K562 (cell line): ENCODE data around the gene ATP5F1C. TPM values are rescaled to one million over a fixed set of nuclear protein-coding genes. Genes with fewer than 3 reads are reported as not detected.

Experiments used
- ATF3 ChIP-seq, 2 experiments: fragments of 450-650 bp in 1 of 2; sonication (generic) in 1 of 2; formaldehyde crosslinking in 1 of 2; IDR thresholded peaks in 1 of 2; conservative IDR thresholded peaks in 1 of 2; 2 replicates each; pipeline versions ENCODE4 v1.6.1 to v1.8.1; 2016 to 2023; ENCODE audit warnings: mild to moderate bottlenecking in 2 of 2, moderate library complexity in 2 of 2, inconsistent platforms in 1 of 2, missing genetic modification reagents in 1 of 2
- CBX1 ChIP-seq: sonication (generic); IDR thresholded peaks from 2 replicates; pipeline ENCODE4 v1.6.1; 2016; ENCODE audit warnings: antibody characterized with exemption, low read depth, mild to moderate bottlenecking
- DACH1 ChIP-seq: fragments of 450-650 bp; IDR thresholded peaks from 2 replicates; pipeline ENCODE4 v1.6.1; 2018; ENCODE audit not compliant: partially characterized antibody
- EHMT2 ChIP-seq: fragments of 450-650 bp; IDR thresholded peaks from 2 replicates; pipeline ENCODE4 v1.6.1; 2018; ENCODE audit warnings: antibody characterized with exemption
- FOXP4 ChIP-seq: sonication (generic); formaldehyde crosslinking; IDR thresholded peaks from 2 replicates; pipeline ENCODE4 v1.8.0; 2022; ENCODE audit warnings: mild to moderate bottlenecking, missing genetic modification reagents, borderline replicate concordance
- GTF2A2 ChIP-seq: IDR thresholded peaks from 2 replicates; pipeline ENCODE4 v1.6.1; 2016; ENCODE audit warnings: mild to moderate bottlenecking, missing genetic modification characterization, missing compliant biosample characterization
- HMG20A ChIP-seq: fragments of 450-650 bp; formaldehyde crosslinking; conservative IDR thresholded peaks from 2 replicates; pipeline ENCODE4 v1.4.0; 2020; ENCODE audit warnings: mild to moderate bottlenecking, mixed read lengths
- HNRNPL ChIP-seq: fragments of 200-400 bp; formaldehyde crosslinking; IDR thresholded peaks from 2 replicates; pipeline ENCODE4 v1.6.1; 2017; ENCODE audit warnings: low read depth, mild to moderate bottlenecking, low read length
- MAFF ChIP-seq: IDR thresholded peaks from 2 replicates; pipeline ENCODE4 v1.6.1; 2012; ENCODE audit warnings: low read length, improper control_type of control experiment
- RUNX1 ChIP-seq: sonication (generic); IDR thresholded peaks from 2 replicates; pipeline ENCODE4 v1.6.1; 2016; ENCODE audit warnings: antibody characterized with exemption, low read depth
- SIRT6 ChIP-seq: IDR thresholded peaks from one replicate; pipeline ENCODE4 v1.6.1; 2012; ENCODE audit warnings: low read depth, mild to moderate bottlenecking, control low read depth, inconsistent platforms, low read length, moderate library complexity
- ZNF212 ChIP-seq: fragments of 450-650 bp; formaldehyde crosslinking; IDR thresholded peaks from 2 replicates; pipeline ENCODE4 v1.4.0; 2020; ENCODE audit warnings: mild to moderate bottlenecking
- polyA plus RNA-seq, 8 experiments: library from polyadenylated mRNA; depleted of rRNA in 4 of 8; stranded (reverse) in 5 of 8; unstranded in 3 of 8; fragments of >200 nt; fragmentation: Nextera tagmentation in 2 of 8; fragmentation: Illumina TruSeq in 1 of 8; extraction: Ambion mirVana in 2 of 8; extraction: Trizol in 1 of 8; gene quantifications; 2 replicates each; pipeline versions ENCODE4 v1.2.1 to v1.2.3, GENCODE V29; 2011 to 2014; ENCODE audit warnings: inconsistent platforms in 1 of 8, missing spikeins in 1 of 8
- total RNA-seq, 7 experiments: library from RNA; depleted of rRNA in 6 of 7; stranded (reverse); fragments of >200 nt in 6 of 7; fragmentation: Illumina TruSeq in 2 of 7; extraction: Trizol in 2 of 7; gene quantifications; 2 replicates each; pipeline versions ENCODE4 v1.2.1 to v1.2.3, GENCODE V29; 2011 to 2021; ENCODE audit warnings: low replicate concordance in 1 of 7
- TF ChIP-seq, protein P1 (sequence below), 2 experiments: IDR thresholded peaks in 1 of 2; conservative IDR thresholded peaks in 1 of 2; 2 replicates each; pipeline ENCODE4 v1.6.1; 2016; ENCODE audit warnings: low read depth in 2 of 2, mild to moderate bottlenecking in 1 of 2, missing compliant biosample characterization in 1 of 2, missing genetic modification characterization in 1 of 2, moderate library complexity in 1 of 2
- TF ChIP-seq, protein P2 (sequence below): fragments of 450-650 bp; IDR thresholded peaks from 2 replicates; pipeline ENCODE4 v1.6.1; 2016; ENCODE audit warnings: mild to moderate bottlenecking
- TF ChIP-seq, protein P3 (sequence below), 2 experiments: IDR thresholded peaks; 2 replicates each; pipeline ENCODE4 v1.6.1; 2012; ENCODE audit warnings: improper control_type of control experiment in 2 of 2, low read depth in 2 of 2, low read length in 2 of 2, borderline replicate concordance in 1 of 2

The ATP5F1C gene
- total and polyA plus RNA-seq, 9 of the 15 experiments (the other 6 are each of a cell fraction or from before 2014, with no cell fraction given): 389 to 1,475 (median 559) TPM

DNA sequence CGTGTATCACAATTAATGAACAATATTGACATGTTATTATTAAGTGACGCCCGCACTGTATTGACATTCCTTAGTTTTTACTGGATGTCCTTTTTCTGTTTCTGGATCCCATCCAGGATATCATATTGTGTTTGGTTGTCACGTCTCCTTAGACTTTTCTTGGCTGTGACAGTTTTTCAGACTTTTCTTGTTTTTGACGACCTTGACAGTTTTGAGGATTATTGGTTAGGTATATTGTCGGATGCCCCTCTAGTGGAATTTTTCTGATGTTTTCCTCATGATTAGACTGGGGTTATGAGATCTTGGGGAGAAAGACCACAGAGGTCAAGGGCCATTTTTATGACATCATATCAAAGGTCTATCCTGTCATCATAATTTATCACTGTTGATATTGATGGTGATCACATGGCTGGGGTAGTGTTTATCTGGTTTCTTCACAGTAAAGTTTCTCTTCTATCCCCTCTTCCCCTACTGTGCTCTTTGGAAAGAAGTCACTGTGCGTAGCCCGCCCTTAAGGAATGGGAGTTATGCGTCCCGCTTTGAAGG is 41.4 kb downstream of the ATP5F1C start (continued):
- TF ChIP-seq MAFF: peak; percentile 39; the same call in 1 of the 2 replicates
- TF ChIP-seq, protein P1, sequence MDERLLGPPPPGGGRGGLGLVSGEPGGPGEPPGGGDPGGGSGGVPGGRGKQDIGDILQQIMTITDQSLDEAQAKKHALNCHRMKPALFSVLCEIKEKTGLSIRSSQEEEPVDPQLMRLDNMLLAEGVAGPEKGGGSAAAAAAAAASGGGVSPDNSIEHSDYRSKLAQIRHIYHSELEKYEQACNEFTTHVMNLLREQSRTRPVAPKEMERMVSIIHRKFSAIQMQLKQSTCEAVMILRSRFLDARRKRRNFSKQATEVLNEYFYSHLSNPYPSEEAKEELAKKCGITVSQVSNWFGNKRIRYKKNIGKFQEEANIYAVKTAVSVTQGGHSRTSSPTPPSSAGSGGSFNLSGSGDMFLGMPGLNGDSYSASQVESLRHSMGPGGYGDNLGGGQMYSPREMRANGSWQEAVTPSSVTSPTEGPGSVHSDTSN (CRISPR knock-in tag; IDR thresholded peaks at IDR 0.05; ENCODE audit: low read depth): no peak
- TF ChIP-seq, protein P1 (tag; conservative IDR thresholded peaks at IDR 0.05; ENCODE audit: low read depth): 0 out of 2 replicates have a peak, but pooled peaks have one; percentile 23
- no peak for TF ChIP-seq ZNF212
- no peak for TF ChIP-seq RUNX1
- TF ChIP-seq, protein P2, sequence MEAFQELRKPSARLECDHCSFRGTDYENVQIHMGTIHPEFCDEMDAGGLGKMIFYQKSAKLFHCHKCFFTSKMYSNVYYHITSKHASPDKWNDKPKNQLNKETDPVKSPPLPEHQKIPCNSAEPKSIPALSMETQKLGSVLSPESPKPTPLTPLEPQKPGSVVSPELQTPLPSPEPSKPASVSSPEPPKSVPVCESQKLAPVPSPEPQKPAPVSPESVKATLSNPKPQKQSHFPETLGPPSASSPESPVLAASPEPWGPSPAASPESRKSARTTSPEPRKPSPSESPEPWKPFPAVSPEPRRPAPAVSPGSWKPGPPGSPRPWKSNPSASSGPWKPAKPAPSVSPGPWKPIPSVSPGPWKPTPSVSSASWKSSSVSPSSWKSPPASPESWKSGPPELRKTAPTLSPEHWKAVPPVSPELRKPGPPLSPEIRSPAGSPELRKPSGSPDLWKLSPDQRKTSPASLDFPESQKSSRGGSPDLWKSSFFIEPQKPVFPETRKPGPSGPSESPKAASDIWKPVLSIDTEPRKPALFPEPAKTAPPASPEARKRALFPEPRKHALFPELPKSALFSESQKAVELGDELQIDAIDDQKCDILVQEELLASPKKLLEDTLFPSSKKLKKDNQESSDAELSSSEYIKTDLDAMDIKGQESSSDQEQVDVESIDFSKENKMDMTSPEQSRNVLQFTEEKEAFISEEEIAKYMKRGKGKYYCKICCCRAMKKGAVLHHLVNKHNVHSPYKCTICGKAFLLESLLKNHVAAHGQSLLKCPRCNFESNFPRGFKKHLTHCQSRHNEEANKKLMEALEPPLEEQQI: no peak
- no peak for TF ChIP-seq SIRT6
- TF ChIP-seq EHMT2: no peak
- TF ChIP-seq ATF3 (IDR thresholded peaks at IDR 0.05): peak; percentile 27; the same call in 1 of the 2 replicates
- no peak for TF ChIP-seq ATF3 (CRISPR knock-in tag; conservative IDR thresholded peaks at IDR 0.05)
- no peak for TF ChIP-seq CBX1
- no peak for TF ChIP-seq GTF2A2 (tag)
- no peak for TF ChIP-seq DACH1
- no peak for TF ChIP-seq HNRNPL
- TF ChIP-seq, protein P3, sequence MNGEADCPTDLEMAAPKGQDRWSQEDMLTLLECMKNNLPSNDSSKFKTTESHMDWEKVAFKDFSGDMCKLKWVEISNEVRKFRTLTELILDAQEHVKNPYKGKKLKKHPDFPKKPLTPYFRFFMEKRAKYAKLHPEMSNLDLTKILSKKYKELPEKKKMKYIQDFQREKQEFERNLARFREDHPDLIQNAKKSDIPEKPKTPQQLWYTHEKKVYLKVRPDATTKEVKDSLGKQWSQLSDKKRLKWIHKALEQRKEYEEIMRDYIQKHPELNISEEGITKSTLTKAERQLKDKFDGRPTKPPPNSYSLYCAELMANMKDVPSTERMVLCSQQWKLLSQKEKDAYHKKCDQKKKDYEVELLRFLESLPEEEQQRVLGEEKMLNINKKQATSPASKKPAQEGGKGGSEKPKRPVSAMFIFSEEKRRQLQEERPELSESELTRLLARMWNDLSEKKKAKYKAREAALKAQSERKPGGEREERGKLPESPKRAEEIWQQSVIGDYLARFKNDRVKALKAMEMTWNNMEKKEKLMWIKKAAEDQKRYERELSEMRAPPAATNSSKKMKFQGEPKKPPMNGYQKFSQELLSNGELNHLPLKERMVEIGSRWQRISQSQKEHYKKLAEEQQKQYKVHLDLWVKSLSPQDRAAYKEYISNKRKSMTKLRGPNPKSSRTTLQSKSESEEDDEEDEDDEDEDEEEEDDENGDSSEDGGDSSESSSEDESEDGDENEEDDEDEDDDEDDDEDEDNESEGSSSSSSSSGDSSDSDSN (IDR thresholded peaks at IDR 0.05; ENCODE audit: borderline replicate concordance in 1 of 2, low read depth in 2 of 2, low read length in 2 of 2): no peak
- no peak for TF ChIP-seq FOXP4
- TF ChIP-seq HMG20A: no peak
